ENCODE measurements around the gene VSTM2A. TPM values are rescaled to one million over a fixed set of nuclear protein-coding genes. Genes with fewer than 3 reads are reported as not detected.

The VSTM2A gene
- total RNA-seq, 1 donor from 2014 or later, result not detected

DNA sequence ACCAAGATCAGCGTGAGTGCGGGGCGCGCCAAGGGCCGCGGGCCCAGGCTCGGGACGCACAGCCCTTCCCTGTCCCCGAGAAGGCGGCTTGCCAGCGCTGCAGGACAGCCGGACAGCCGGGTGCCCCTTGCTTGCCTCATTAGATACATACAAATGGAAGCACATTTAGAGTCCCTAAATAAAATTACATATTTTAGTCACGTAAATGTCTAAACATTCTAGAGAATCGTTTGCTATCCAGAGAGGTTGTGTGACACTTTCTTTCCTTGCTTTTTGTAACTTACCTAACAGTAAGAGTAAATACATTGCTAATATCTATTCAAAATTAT lies 4.8 kb downstream of the VSTM2A start:
- no peaks in the 10 kb centered on the region for H3K9me3 ChIP-seq (ENCODE audit: control insufficient read depth in 3 of 3, low read length in 3 of 3)
- peaks cover 27 to 50% (median 32%) of the 10 kb centered on the region in 3 donors for H3K27me3 ChIP-seq (ENCODE audit: control insufficient read depth in 3 of 3, insufficient read depth in 3 of 3, low read length in 3 of 3)
- peaks cover 3 to 4% (median 3%) of the 10 kb centered on the region in 3 donors for H3K4me1 ChIP-seq (ENCODE audit: control insufficient read depth in 3 of 3, insufficient read depth in 3 of 3, low read length in 3 of 3)
- no peak overlapping the region for H3K4me3 ChIP-seq (ENCODE audit: low read length in 3 of 3)
- H3K36me3 ChIP-seq (ENCODE audit: control insufficient read depth in 3 of 3, insufficient read depth in 3 of 3, low read length in 3 of 3), result no peaks in the 10 kb centered on the region
- H3K9ac ChIP-seq (ENCODE audit: low read depth in 1 of 3, low read length in 3 of 3), result no peak overlapping the region
- H3K27ac ChIP-seq (ENCODE audit: low read depth, low read length), result no peak overlapping the region

DNA sequence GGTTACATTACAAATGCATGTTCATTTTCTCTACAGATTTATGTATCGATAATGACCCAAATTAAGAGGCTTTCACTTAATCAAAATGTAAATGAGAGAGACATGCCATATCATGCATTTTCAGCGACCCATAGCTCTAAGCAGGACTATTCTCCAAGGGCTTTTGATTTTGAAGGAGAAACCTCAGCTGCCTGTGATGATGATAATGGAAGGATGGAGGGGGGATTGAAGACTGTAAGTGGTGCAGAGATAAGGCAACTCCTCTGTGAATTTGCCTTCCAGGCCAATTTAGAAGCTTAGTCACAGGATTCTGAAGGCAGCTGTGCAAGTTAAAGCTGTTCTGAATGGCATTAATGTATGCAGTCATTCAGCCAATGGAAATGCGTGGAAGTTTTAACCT lies 8.3 kb downstream of the VSTM2A start:
- Histone ChIP-seq H3K9ac (ENCODE audit: low read depth in 1 of 3, low read length in 3 of 3) (no peak overlapping the region), H3K36me3 (ENCODE audit: control insufficient read depth in 3 of 3, insufficient read depth in 3 of 3, low read length in 3 of 3) (no peaks in the 10 kb centered on the region), H3K9me3 (ENCODE audit: control insufficient read depth in 3 of 3, low read length in 3 of 3) (no peaks in the 10 kb centered on the region), H3K27me3 (ENCODE audit: control insufficient read depth in 3 of 3, insufficient read depth in 3 of 3, low read length in 3 of 3) (peaks cover 0 to 20% (median 4%) of the 10 kb centered on the region in 3 donors), H3K4me3 (ENCODE audit: low read length in 3 of 3) (no peak overlapping the region), H3K4me1 (ENCODE audit: control insufficient read depth in 3 of 3, insufficient read depth in 3 of 3, low read length in 3 of 3) (no peaks in the 10 kb centered on the region), H3K27ac (ENCODE audit: low read depth, low read length) (no peak overlapping the region)

DNA sequence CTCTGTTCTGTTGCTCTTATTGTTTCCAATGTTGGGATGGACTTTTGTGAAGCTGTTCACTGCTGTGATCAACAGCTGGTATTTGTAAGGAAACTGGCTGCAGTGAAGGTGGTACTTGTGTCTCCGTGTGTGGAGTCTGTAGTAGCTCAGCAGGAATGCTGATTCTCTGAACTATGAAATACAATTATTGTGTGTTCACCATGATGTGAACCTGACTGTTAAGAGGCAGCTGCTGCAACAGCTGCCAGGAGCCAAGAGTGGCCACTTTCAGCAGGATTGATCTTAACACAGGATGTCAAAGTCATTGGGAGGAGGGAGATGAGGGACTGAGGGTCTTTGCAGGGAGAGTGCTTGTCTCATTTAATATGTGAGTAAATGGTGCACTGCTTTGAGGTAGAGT lies 13.9 kb downstream of the VSTM2A start:
- Histone ChIP-seq H3K27me3 (ENCODE audit: control insufficient read depth in 3 of 3, insufficient read depth in 3 of 3, low read length in 3 of 3) (peaks cover 0 to 4% (median 0%) of the 10 kb centered on the region in 3 donors), H3K9ac (ENCODE audit: low read depth in 1 of 3, low read length in 3 of 3) (no peak overlapping the region), H3K9me3 (ENCODE audit: control insufficient read depth in 3 of 3, low read length in 3 of 3) (no peaks in the 10 kb centered on the region), H3K36me3 (ENCODE audit: control insufficient read depth in 3 of 3, insufficient read depth in 3 of 3, low read length in 3 of 3) (no peaks in the 10 kb centered on the region), H3K27ac (ENCODE audit: low read depth, low read length) (no peak overlapping the region), H3K4me1 (ENCODE audit: control insufficient read depth in 3 of 3, insufficient read depth in 3 of 3, low read length in 3 of 3) (no peaks in the 10 kb centered on the region), H3K4me3 (ENCODE audit: low read length in 3 of 3) (no peak overlapping the region)

DNA sequence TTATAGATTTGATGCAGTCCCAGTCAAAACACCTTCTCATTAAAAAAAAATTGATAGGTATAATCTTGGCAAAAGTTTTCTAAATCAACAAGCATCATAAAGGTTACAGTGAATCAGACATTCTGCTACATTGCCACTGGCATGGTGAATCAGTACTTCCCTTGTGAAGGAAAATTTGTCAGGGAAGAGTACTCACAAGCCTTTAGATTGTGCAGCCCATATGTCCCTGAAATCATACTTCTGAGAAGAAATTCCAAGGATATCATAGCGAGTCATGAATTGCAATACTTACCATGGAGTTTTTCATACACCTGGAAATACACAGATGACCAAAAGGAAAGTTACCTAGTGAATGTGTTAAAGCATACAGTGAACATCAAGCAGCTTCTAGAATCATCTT lies 17.2 kb downstream of the VSTM2A start:
- H3K4me3 ChIP-seq (ENCODE audit: low read length in 3 of 3), result no peak overlapping the region
- H3K9ac ChIP-seq (ENCODE audit: low read depth in 1 of 3, low read length in 3 of 3), result no peak overlapping the region
- no peak overlapping the region for H3K27ac ChIP-seq (ENCODE audit: low read depth, low read length)
- H3K4me1 ChIP-seq (ENCODE audit: control insufficient read depth in 3 of 3, insufficient read depth in 3 of 3, low read length in 3 of 3), result no peaks in the 10 kb centered on the region
- H3K27me3 ChIP-seq (ENCODE audit: control insufficient read depth in 3 of 3, insufficient read depth in 3 of 3, low read length in 3 of 3), result peaks cover 0 to 3% (median 0%) of the 10 kb centered on the region in 3 donors
- H3K9me3 ChIP-seq (ENCODE audit: control insufficient read depth in 3 of 3, low read length in 3 of 3), result no peaks in the 10 kb centered on the region
- no peaks in the 10 kb centered on the region for H3K36me3 ChIP-seq (ENCODE audit: control insufficient read depth in 3 of 3, insufficient read depth in 3 of 3, low read length in 3 of 3)

DNA sequence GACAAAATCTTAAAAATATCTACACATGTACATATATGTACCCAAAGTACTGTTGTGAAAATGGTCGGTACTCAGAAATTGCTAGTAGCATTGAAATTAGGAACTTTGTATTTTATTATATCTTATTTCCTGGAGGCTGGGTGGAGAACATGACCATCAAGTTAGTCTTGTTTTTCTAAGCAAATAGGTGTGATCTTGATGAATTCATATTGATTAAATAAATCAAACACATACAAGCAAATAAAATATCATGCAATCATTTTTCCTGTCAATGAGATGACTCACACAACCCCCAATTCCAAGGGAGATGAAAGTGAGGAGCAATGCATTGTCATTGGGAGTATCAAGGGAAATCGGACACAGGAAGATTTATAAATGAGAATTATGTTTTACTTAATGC lies 18.0 kb downstream of the VSTM2A start:
- H3K9ac ChIP-seq (ENCODE audit: low read depth in 1 of 3, low read length in 3 of 3), result no peak overlapping the region
- H3K4me3 ChIP-seq (ENCODE audit: low read length in 3 of 3), result no peak overlapping the region
- H3K9me3 ChIP-seq (ENCODE audit: control insufficient read depth in 3 of 3, low read length in 3 of 3), result peaks cover 0 to under 1% (median 0%) of the 10 kb centered on the region in 3 donors
- no peaks in the 10 kb centered on the region for H3K27me3 ChIP-seq (ENCODE audit: control insufficient read depth in 3 of 3, insufficient read depth in 3 of 3, low read length in 3 of 3)
- H3K27ac ChIP-seq (ENCODE audit: low read depth, low read length), result no peak overlapping the region
- H3K4me1 ChIP-seq (ENCODE audit: control insufficient read depth in 3 of 3, insufficient read depth in 3 of 3, low read length in 3 of 3), result no peaks in the 10 kb centered on the region
- H3K36me3 ChIP-seq (ENCODE audit: control insufficient read depth in 3 of 3, insufficient read depth in 3 of 3, low read length in 3 of 3), result no peaks in the 10 kb centered on the region

DNA sequence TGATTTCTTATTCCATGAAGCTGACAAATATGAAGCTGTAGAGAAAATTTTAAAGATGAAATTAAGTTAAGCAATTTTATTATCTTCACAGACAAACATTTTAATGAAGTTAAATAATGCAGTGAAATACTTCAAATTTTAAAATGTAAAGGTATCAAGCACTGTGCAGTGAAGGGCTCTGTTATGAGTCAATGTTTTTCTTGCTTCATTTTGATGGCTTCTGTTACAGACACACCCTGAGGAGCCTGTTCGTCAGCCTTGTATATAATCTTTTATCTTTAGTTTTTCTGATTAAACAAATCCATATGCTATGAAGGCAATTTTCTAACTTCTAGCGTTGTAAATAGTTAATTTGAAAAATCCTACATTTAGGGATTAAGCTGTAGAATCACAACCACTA lies 18.5 kb downstream of the VSTM2A start:
- H3K27me3 ChIP-seq (ENCODE audit: control insufficient read depth in 3 of 3, insufficient read depth in 3 of 3, low read length in 3 of 3), result no peaks in the 10 kb centered on the region
- H3K36me3 ChIP-seq (ENCODE audit: control insufficient read depth in 3 of 3, insufficient read depth in 3 of 3, low read length in 3 of 3), result no peaks in the 10 kb centered on the region
- no peak overlapping the region for H3K27ac ChIP-seq (ENCODE audit: low read depth, low read length)
- peaks cover 0 to 4% (median 0%) of the 10 kb centered on the region in 3 donors for H3K9me3 ChIP-seq (ENCODE audit: control insufficient read depth in 3 of 3, low read length in 3 of 3)
- H3K4me1 ChIP-seq (ENCODE audit: control insufficient read depth in 3 of 3, insufficient read depth in 3 of 3, low read length in 3 of 3), result no peaks in the 10 kb centered on the region
- no peak overlapping the region for H3K4me3 ChIP-seq (ENCODE audit: low read length in 3 of 3)
- no peak overlapping the region for H3K9ac ChIP-seq (ENCODE audit: low read depth in 1 of 3, low read length in 3 of 3)

DNA sequence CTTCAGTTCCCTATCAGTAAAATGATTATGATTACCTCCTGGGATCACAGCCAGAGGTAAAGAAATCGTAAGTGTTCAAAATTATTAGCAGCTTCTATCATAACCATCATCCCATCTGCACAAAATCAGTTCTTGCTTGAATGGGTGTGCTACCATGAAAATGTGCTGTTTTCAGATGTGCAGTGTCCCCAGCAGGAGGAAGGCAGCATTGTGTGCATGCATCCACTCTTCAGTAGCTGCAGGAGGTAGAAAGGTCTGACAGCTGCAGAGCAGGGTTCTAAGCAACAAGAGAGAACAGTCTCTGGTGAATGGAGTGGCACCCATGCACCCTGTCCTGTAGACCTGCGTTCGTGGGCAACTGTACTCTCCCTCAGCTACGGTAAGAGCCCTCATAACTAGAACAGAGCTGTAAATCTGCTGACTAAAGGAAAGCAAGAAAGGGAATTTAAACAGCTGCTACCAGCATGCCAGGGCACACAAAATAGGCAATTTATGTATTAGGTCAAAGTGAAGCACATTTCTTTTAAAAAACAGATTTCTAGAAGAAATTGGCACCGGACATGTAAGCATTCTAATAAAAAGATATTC lies 21.2 kb downstream of the VSTM2A start:
- Histone ChIP-seq H3K27me3 (ENCODE audit: control insufficient read depth in 3 of 3, insufficient read depth in 3 of 3, low read length in 3 of 3) (no peaks in the 10 kb centered on the region), H3K9me3 (ENCODE audit: control insufficient read depth in 3 of 3, low read length in 3 of 3) (peaks cover 0 to 4% (median 0%) of the 10 kb centered on the region in 3 donors)

DNA sequence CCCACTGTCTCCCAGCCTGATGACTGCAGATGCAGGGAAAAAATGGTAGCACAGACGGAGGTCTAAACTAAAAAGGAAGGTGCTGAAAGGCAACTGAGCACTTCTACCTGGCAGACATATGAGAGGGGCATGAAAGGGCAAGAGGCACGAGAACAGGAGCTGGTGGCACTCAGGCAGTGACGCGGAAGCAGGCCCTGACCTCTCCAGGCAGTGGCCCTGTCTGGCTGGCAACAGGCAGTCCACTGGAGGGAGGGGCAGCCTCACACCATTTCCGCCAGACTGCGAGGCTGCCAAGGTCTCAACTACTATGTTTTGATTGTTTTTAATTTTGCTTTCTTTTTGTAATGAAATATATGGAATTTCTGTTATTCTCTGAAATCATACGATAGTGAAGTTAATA lies 23.3 kb downstream of the VSTM2A start:
- Histone ChIP-seq H3K27me3 (ENCODE audit: control insufficient read depth in 3 of 3, insufficient read depth in 3 of 3, low read length in 3 of 3) (no peaks in the 10 kb centered on the region), H3K36me3 (ENCODE audit: control insufficient read depth in 3 of 3, insufficient read depth in 3 of 3, low read length in 3 of 3) (no peaks in the 10 kb centered on the region), H3K4me3 (ENCODE audit: low read length in 3 of 3) (no peak overlapping the region), H3K27ac (ENCODE audit: low read depth, low read length) (no peak overlapping the region), H3K9ac (ENCODE audit: low read depth in 1 of 3, low read length in 3 of 3) (no peak overlapping the region), H3K9me3 (ENCODE audit: control insufficient read depth in 3 of 3, low read length in 3 of 3) (peaks cover 0 to 4% (median 0%) of the 10 kb centered on the region in 3 donors), H3K4me1 (ENCODE audit: control insufficient read depth in 3 of 3, insufficient read depth in 3 of 3, low read length in 3 of 3) (no peaks in the 10 kb centered on the region)

More for the DNA sequence above, 21.2 kb downstream of the VSTM2A start:
- Histone ChIP-seq H3K36me3 (ENCODE audit: control insufficient read depth in 3 of 3, insufficient read depth in 3 of 3, low read length in 3 of 3) (no peaks in the 10 kb centered on the region), H3K27ac (ENCODE audit: low read depth, low read length) (no peak overlapping the region), H3K4me3 (ENCODE audit: low read length in 3 of 3) (no peak overlapping the region), H3K4me1 (ENCODE audit: control insufficient read depth in 3 of 3, insufficient read depth in 3 of 3, low read length in 3 of 3) (no peaks in the 10 kb centered on the region), H3K9ac (ENCODE audit: low read depth in 1 of 3, low read length in 3 of 3) (no peak overlapping the region)

DNA sequence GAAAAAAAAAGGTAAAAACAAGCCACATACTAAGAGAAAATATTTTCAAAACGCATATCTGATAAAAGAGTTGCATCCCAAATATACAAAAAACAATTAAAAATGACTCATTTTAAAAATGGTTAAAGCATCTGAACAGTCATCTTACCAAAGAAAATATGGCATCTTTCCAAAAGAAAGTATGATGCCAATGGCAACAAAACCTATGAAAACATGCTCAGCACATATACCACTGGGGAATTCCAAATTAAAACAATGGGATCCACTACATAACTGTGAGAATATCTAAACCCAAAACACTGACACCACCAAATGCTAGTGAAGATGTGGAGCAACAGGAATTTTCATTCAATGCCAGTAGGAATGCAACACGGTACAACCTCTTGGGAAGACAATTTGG lies 39.3 kb downstream of the VSTM2A start:
- no peaks in the 10 kb centered on the region for H3K4me1 ChIP-seq (ENCODE audit: control insufficient read depth in 3 of 3, insufficient read depth in 3 of 3, low read length in 3 of 3)
- H3K27ac ChIP-seq (ENCODE audit: low read depth, low read length), result no peak overlapping the region
- H3K9me3 ChIP-seq (ENCODE audit: control insufficient read depth in 3 of 3, low read length in 3 of 3), result no peaks in the 10 kb centered on the region
- no peaks in the 10 kb centered on the region for H3K36me3 ChIP-seq (ENCODE audit: control insufficient read depth in 3 of 3, insufficient read depth in 3 of 3, low read length in 3 of 3)
- no peak overlapping the region for H3K9ac ChIP-seq (ENCODE audit: low read depth in 1 of 3, low read length in 3 of 3)
- no peaks in the 10 kb centered on the region for H3K27me3 ChIP-seq (ENCODE audit: control insufficient read depth in 3 of 3, insufficient read depth in 3 of 3, low read length in 3 of 3)
- no peak overlapping the region for H3K4me3 ChIP-seq (ENCODE audit: low read length in 3 of 3)

DNA sequence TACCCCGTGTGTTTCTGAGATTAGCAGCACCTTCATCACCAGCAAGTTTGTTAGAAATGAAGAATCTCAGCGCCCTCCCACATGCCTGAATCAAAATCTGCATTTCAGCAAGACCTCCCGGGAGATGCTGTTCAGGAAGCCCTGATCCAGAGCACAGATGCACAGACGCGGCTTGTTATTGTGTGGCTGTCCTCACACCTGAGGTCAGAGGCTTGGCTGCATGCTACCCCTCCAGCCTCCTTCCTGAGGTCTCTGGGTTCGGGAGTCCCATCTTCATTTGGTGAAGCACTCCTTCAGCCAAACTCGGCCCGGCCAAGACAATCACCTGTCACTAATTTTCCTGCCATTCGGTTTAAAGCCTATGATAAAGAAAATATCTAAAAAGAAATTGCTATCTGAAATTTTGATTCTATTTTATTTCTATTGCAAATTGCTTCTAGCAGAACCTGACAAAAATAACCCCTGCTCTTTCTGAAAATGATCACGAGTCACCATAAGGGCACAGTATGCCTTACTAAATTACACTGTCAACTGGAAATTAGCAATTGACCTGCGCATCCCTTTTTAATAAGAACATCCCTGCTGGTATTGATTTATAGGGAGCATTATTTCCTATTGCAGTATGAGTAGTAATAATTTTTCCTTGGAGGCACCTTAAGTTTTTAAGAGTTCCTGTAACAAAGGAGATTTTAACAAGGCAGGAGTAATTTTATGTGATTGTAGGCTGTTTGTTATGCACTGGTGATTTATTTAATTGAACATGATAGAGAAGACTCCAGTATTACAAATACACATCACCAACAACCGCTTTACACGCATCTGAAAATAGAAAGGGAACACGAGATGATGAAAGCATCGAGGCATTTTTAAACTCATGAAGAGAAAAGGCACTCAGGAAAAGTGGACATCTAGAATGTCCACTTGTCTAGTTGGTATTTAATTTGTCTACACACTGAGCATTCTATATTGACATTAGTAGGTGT lies 49.5 kb downstream of the VSTM2A start:
- H3K27me3 ChIP-seq (ENCODE audit: control insufficient read depth in 3 of 3, insufficient read depth in 3 of 3, low read length in 3 of 3), result no peaks in the 10 kb centered on the region
- no peak overlapping the region for H3K4me3 ChIP-seq (ENCODE audit: low read length in 3 of 3)

More for the DNA sequence above, 49.5 kb downstream of the VSTM2A start:
- Histone ChIP-seq H3K9me3 (ENCODE audit: control insufficient read depth in 3 of 3, low read length in 3 of 3) (no peaks in the 10 kb centered on the region), H3K9ac (ENCODE audit: low read depth in 1 of 3, low read length in 3 of 3) (no peak overlapping the region), H3K36me3 (ENCODE audit: control insufficient read depth in 3 of 3, insufficient read depth in 3 of 3, low read length in 3 of 3) (no peaks in the 10 kb centered on the region), H3K4me1 (ENCODE audit: control insufficient read depth in 3 of 3, insufficient read depth in 3 of 3, low read length in 3 of 3) (no peaks in the 10 kb centered on the region), H3K27ac (ENCODE audit: low read depth, low read length) (no peak overlapping the region)
